Fibroblast of mammary gland (primary cell): ENCODE results near the gene YOD1.

ENCODE experiments used
- DNase-seq: peaks from one replicate; pipeline ENCODE4 v3.0.0-alpha.2; 2010; ENCODE audit warnings: low read depth
- H3K4me3 ChIP-seq: 2 replicates; pipeline ENCODE4 v1.5.1; 2011; ENCODE audit warnings: low read depth, mild to moderate bottlenecking, low read length, moderate library complexity; ENCODE audit not compliant: control insufficient read depth
- CTCF ChIP-seq: conservative IDR thresholded peaks from 2 replicates; pipeline ENCODE4 v1.5.1; 2011; ENCODE audit warnings: low read depth, low read length, inconsistent platforms; ENCODE audit not compliant: control insufficient read depth, insufficient read depth

The YOD1 gene

DNA sequence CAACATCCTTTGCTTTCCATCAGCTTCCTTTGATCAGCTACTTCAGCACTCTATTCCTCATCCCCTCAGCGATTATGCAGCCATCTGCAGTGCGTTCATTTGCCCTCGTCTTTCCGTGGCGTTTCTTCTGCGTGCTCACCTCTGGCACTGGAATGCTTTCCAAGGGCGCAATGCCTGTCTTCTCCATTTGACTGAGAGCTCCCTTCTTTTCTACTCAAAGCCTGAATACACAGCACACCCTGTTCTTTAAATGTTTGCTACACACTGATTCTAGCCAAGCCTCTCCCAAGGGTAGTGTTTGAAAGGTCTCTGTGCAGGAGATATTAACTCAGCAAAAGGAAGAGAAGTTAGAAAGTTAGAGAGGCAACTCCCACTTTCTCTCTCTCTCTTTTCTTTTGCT lies 41.1 kb downstream of the YOD1 start:
- no peak for TF ChIP-seq CTCF
- no peak for DNase-seq

DNA sequence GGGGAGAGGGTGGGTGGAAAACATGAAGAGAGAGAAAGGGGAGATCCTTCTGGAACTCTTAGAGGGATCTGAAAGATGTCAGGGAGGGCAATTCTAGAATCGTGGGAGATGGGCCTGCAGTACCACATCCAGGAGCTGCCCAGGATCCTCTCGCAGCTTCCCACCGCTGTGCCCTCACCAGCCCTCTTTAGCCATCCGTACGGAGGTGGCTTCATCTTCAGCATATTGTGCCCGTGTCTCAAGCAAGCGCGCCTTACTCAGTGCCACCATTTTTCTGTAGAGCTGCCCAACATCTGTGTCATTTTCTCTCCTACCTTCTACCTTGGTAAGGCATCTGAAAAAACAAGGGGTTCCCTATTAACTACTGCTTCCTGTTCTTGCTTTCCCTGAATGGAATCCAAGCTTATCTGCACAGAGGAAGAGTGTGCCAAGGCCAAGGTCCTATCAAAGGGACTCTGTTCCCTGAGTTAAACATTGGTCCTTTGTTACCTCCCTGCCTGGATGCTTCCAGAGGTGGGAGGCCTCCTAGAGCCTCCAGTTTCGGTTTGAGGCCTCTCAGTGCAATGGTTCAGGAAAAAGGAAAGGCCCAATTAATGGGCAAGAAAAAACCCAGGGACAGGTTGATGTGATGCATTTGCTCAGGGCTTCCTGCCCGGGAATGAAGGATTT lies 41.7 kb downstream of the YOD1 start:
- no peak for DNase-seq
- no peak overlapping the region for H3K4me3 ChIP-seq
- no peak for TF ChIP-seq CTCF

More for the DNA sequence above, 41.1 kb downstream of the YOD1 start:
- H3K4me3 ChIP-seq: no peak overlapping the region

DNA sequence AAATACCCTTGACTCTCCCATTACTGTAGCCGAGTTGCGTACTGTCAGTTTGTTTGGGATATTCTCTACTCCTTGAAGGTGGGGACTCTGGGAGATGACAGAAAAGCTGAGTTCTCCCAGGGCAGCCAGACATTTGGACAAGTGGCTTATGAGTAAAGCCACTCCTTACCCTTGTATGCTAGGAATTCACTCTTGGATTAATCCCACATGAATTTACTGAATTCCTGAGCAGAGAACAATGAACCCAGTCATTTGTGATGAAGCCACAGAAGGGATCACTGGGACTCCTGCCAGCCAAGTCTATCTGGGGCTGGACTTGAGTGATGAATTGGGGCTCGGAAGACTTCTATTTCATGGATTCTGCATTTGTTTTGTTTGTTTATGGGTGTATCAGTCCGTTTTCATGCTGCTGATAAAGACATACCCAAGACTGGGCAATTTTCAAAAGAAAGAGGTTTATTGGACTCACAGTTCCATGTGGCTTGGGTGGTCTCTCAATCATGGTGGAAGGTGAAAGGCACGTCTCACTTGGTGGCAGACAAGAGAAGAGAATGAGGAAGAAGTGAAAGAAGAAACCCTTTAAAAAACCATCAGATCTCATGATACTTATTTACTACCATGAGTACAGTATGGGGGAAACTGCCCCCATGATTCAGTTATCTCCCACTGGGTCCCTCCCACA lies 43.5 kb downstream of the YOD1 start:
- H3K4me3 ChIP-seq: no peak overlapping the region
- peak; percentile 80 for DNase-seq
- no peak for TF ChIP-seq CTCF

DNA sequence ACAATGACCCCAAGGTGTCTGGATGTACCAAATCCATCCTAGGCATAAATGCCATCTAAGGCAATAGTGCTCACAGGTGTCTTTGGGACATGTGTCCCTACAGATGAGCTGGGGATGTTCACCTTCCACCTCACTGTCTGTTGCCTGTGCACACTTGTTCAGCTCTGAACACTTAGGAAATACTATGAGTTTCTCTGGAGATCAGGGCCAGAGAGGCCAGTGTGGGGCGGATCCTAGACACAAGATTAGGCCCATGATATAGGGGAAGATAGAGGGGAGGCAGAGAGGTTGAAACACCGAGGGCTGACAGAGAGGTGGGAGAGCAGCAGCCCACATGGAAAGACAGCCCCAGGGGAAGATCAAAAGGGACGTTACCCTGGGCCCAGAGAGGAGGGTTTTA lies 44.1 kb downstream of the YOD1 start:
- H3K4me3 ChIP-seq: no peak overlapping the region
- no peak for DNase-seq
- TF ChIP-seq CTCF: no peak

DNA sequence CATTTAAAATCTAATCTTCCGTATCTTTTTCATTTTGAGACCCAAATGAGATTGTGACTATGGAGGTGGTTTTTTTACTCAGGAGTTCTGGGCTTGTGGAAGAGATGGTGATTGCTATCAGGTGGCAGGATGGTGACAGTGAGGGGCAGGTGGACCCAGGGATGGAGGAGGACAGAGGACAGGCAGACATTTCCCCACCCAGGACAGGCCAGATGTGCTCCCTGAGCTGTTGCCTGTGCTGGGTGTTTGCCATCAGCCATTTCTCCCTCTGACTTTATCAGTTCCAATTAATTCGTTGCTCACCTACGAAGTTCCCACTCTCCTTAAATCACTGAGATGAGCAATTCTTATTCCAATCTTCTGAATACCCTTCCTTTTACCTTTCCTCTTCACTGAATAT lies 44.9 kb downstream of the YOD1 start:
- no peak for DNase-seq
- no peak for TF ChIP-seq CTCF
- H3K4me3 ChIP-seq: no peak overlapping the region

DNA sequence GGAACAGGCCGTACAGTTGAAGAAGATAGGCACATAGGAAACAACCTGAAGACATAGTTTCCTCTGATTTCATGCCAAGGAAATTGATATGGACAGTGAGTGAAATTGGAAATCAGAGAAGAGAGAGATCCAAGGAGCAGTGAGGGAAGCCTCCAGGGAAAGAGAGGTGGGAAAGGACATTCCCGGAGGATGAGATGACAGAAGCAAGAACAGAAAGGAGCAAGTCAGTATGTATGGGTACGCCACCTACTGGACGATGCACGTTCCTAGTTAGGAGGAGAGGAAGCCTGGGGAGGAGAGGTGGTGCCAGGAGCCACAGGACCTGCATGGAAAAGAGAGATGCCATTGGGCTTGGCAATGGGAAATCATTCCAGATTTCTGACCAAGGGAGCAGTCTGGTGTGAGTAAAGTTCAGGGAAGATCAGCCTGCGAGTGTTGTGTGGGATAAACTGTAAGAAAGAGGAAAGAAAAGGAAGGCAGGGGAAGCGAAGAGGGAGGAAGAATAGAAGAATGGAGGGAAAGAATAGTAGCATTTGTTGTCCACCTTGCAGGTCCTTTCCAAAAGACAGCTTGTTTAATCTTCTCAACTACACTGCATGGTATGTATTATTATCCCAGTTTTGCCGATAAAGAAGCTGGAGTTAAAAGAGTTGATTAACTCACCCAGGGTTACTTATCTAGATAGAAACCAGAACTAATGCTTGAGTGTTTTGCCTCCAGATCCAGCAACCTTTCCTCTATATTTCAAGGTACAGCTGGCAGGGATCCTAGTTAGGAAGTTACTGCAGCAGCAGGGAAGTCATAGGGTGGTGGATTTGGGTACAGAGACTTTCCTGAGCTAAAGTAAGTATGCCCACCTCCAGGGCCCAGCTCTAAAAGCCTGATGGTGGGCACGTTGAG lies 45.8 kb downstream of the YOD1 start:
- peak; percentile 77 for DNase-seq
- peak; percentile 86 for TF ChIP-seq CTCF
- H3K4me3 ChIP-seq: no peak overlapping the region
